H1 (cell line): ENCODE results near the gene NOL9. TPM values are rescaled to one million over a fixed set of nuclear protein-coding genes. Genes with fewer than 3 reads are reported as not detected.

Experiments used
- CTCF ChIA-PET: fragments of 300-600 bp; sonication (Branson Sonifier 250); formaldehyde crosslinking; loops from one replicate; lab custom pipeline; 2021; ENCODE audit not compliant: partially characterized antibody; lab: Charles Lee
- POLR2A ChIA-PET: fragments of 300-600 bp; sonication (Branson Sonifier 250); formaldehyde crosslinking; loops from one replicate; lab custom pipeline; 2021; ENCODE audit warnings: inconsistent platforms; ENCODE audit not compliant: partially characterized antibody; lab: Charles Lee
- DNase-seq, 2 experiments: peaks; one replicate each; pipeline versions ENCODE4 v3.0.0 to v3.0.0-alpha.2; 2010 to 2022; ENCODE audit warnings: low spot score in 2 of 2, low read depth in 1 of 2, mixed read lengths in 1 of 2
- FAIRE-seq: peaks from 2 replicates; lab custom pipeline; 2011; peaks lifted over from hg19 to GRCh38; lab: Jason Lieb, UNC
- H2AFZ ChIP-seq: 2 replicates; pipeline ENCODE4 v1.8.1; 2012; ENCODE audit warnings: low read length, inconsistent platforms
- H2AK5ac ChIP-seq: 2 replicates; pipeline ENCODE4 v1.6.1; 2013; ENCODE audit warnings: low read depth, low read length
- H2BK120ac ChIP-seq: replicated peaks from 2 replicates; pipeline ENCODE3; 2013; ENCODE audit warnings: low read depth, low read length, inconsistent platforms
- H2BK12ac ChIP-seq: 2 replicates; pipeline ENCODE4 v1.6.1; 2013; ENCODE audit warnings: low read depth, low read length
- H2BK15ac ChIP-seq: 2 replicates; pipeline ENCODE4 v1.6.1; 2013; ENCODE audit warnings: low read length
- H2BK20ac ChIP-seq: 2 replicates; pipeline ENCODE4 v1.6.1; 2013; ENCODE audit warnings: low read length
- H2BK5ac ChIP-seq: 2 replicates; pipeline ENCODE4 v1.6.1; 2013; ENCODE audit warnings: low read depth, low read length
- H3K14ac ChIP-seq: 2 replicates; pipeline ENCODE4 v1.6.1; 2013; ENCODE audit warnings: inconsistent platforms; ENCODE audit not compliant: insufficient read length
- H3K18ac ChIP-seq: 2 replicates; pipeline ENCODE4 v1.6.1; 2013; ENCODE audit warnings: low read length; ENCODE audit errors: extremely low read depth
- H3K23ac ChIP-seq: 2 replicates; pipeline ENCODE4 v1.6.1; 2013; ENCODE audit warnings: inconsistent platforms; ENCODE audit not compliant: insufficient read length
- H3K23me2 ChIP-seq: 2 replicates; pipeline ENCODE4 v1.6.1; 2013; ENCODE audit warnings: low read depth, low read length
- H3K27ac ChIP-seq: 2 replicates; pipeline ENCODE4 v1.6.1; 2011; ENCODE audit warnings: low read depth, low read length, inconsistent platforms
- H3K27me3 ChIP-seq, 4 experiments: replicated peaks in 1 of 4; 1 replicate in 1 of 4; 2 replicates in 3 of 4; pipeline versions ENCODE4 v1.6.1 to v1.8.1; 2011 to 2013; ENCODE audit warnings: low read length in 3 of 4, mild to moderate bottlenecking in 3 of 4, inconsistent platforms in 2 of 4, mixed read lengths in 2 of 4, moderate library complexity in 1 of 4; ENCODE audit not compliant: control insufficient read depth in 3 of 4, insufficient read depth in 3 of 4; ENCODE audit errors: extremely low read depth in 1 of 4
- H3K36me3 ChIP-seq, 4 experiments: 2 replicates each; pipeline versions ENCODE4 v1.6.1 to v1.8.1; 2011 to 2013; ENCODE audit warnings: mild to moderate bottlenecking in 4 of 4, low read length in 3 of 4, moderate library complexity in 2 of 4, control low read depth in 1 of 4, inconsistent platforms in 1 of 4; ENCODE audit not compliant: insufficient read depth in 4 of 4, control insufficient read depth in 2 of 4
- H3K4ac ChIP-seq: replicated peaks from 2 replicates; pipeline ENCODE3; 2013; ENCODE audit warnings: low read length, low read depth, mixed read lengths, inconsistent platforms; ENCODE audit not compliant: insufficient read length
- H3K4me1 ChIP-seq, 4 experiments: replicated peaks in 1 of 4; 1 replicate in 1 of 4; 2 replicates in 3 of 4; pipeline versions ENCODE4 v1.6.1 to v1.8.1; 2011 to 2013; ENCODE audit warnings: low read length in 3 of 4, inconsistent platforms in 2 of 4, mixed read lengths in 1 of 4; ENCODE audit not compliant: insufficient read depth in 4 of 4, control insufficient read depth in 3 of 4
- H3K4me2 ChIP-seq, 2 experiments: 2 replicates each; pipeline versions ENCODE4 v1.6.1 to v1.8.1; 2011 to 2013; ENCODE audit warnings: low read depth in 2 of 2, low read length in 2 of 2, control low read depth in 1 of 2, inconsistent platforms in 1 of 2, mild to moderate bottlenecking in 1 of 2; ENCODE audit not compliant: insufficient read depth in 1 of 2
- H3K4me3 ChIP-seq, 4 experiments: fragments of 200-600, 300-600 bp in 1 of 4; sonication (generic), shearing (Covaris generic), sonication (Bioruptor Twin) in 1 of 4; 2 replicates each; pipeline versions ENCODE4 v1.5.1 to v1.8.1; 2011 to 2016; ENCODE audit warnings: low read length in 4 of 4, low read depth in 3 of 4, control low read depth in 2 of 4, inconsistent platforms in 2 of 4, mild to moderate bottlenecking in 2 of 4, mixed read lengths in 1 of 4, moderate library complexity in 1 of 4; ENCODE audit not compliant: insufficient read depth in 2 of 4; ENCODE audit errors: extremely low read depth in 1 of 4
- H3K56ac ChIP-seq: replicated peaks from 2 replicates; pipeline ENCODE3; 2013; ENCODE audit warnings: low read depth, mild to moderate bottlenecking, mixed read lengths, low read length, inconsistent platforms; ENCODE audit not compliant: insufficient read length
- H3K79me1 ChIP-seq: 2 replicates; pipeline ENCODE4 v1.6.1; 2013; ENCODE audit warnings: low read depth, low read length, control low read depth
- H3K79me2 ChIP-seq, 2 experiments: 2 replicates each; pipeline versions ENCODE4 v1.6.1 to v1.8.1; 2012 to 2013; ENCODE audit warnings: low read length in 2 of 2, mild to moderate bottlenecking in 2 of 2, inconsistent platforms in 1 of 2; ENCODE audit not compliant: insufficient read depth in 2 of 2, control insufficient read depth in 1 of 2
- H3K9ac ChIP-seq, 4 experiments: replicated peaks in 1 of 4; 1 replicate in 1 of 4; 2 replicates in 3 of 4; pipeline versions ENCODE4 v1.6.1 to v1.8.1; 2011 to 2013; ENCODE audit warnings: low read depth in 3 of 4, low read length in 3 of 4, control low read depth in 2 of 4, mild to moderate bottlenecking in 2 of 4, moderate library complexity in 2 of 4, inconsistent platforms in 1 of 4; ENCODE audit errors: extremely low read depth in 1 of 4
- H3K9me3 ChIP-seq, 2 experiments: 2 replicates each; pipeline versions ENCODE4 v1.6.1 to v1.8.1; 2012 to 2013; ENCODE audit warnings: mild to moderate bottlenecking in 2 of 2, moderate library complexity in 2 of 2, control low read depth in 1 of 2, inconsistent platforms in 1 of 2, low read depth in 1 of 2, low read length in 1 of 2, mixed read lengths in 1 of 2; ENCODE audit not compliant: insufficient read depth in 2 of 2
- H4K20me1 ChIP-seq, 2 experiments: replicated peaks in 1 of 2; 2 replicates each; pipeline versions ENCODE3 to v1.8.1; 2011 to 2013; ENCODE audit warnings: inconsistent platforms in 2 of 2, low read length in 2 of 2, mild to moderate bottlenecking in 1 of 2; ENCODE audit not compliant: insufficient read depth in 2 of 2, control insufficient read depth in 1 of 2
- H4K5ac ChIP-seq: 2 replicates; pipeline ENCODE4 v1.6.1; 2013; ENCODE audit warnings: low read length, low read depth, mixed read lengths, inconsistent platforms; ENCODE audit not compliant: insufficient read length
- H4K8ac ChIP-seq: 2 replicates; pipeline ENCODE4 v1.8.0; 2013; ENCODE audit warnings: mild to moderate bottlenecking, moderate library complexity, low read length, inconsistent platforms; ENCODE audit not compliant: insufficient read depth; ENCODE audit errors: extremely low read depth
- H4K91ac ChIP-seq: replicated peaks from 2 replicates; pipeline ENCODE3; 2013; ENCODE audit warnings: low read length, mixed read lengths, inconsistent platforms; ENCODE audit not compliant: insufficient read length
- BCL11A ChIP-seq, 2 experiments: IDR thresholded peaks; one replicate each; pipeline ENCODE4 v1.6.1; 2011; ENCODE audit warnings: low read depth in 2 of 2, low read length in 2 of 2, mild to moderate bottlenecking in 2 of 2
- CEBPB ChIP-seq: IDR thresholded peaks from 2 replicates; pipeline ENCODE4 v1.6.1; 2012; ENCODE audit warnings: low read depth, low read length
- KDM1A ChIP-seq: fragments of 200-600, 300-600 bp; sonication (generic); IDR thresholded peaks from 2 replicates; pipeline ENCODE4 v1.7.1; 2016; ENCODE audit warnings: mild to moderate bottlenecking, low read length, borderline replicate concordance
- MAX ChIP-seq: IDR thresholded peaks from 2 replicates; pipeline ENCODE4 v1.6.1; 2012; ENCODE audit warnings: inconsistent platforms
- PHF8 ChIP-seq: fragments of 200-600 bp; sonication (generic); conservative IDR thresholded peaks from 2 replicates; pipeline ENCODE4 v1.7.1; 2012; ENCODE audit warnings: low read depth, mild to moderate bottlenecking, inconsistent platforms, low read length, moderate library complexity
- POU5F1 ChIP-seq: IDR thresholded peaks from 2 replicates; pipeline ENCODE4 v1.6.1; 2011; ENCODE audit warnings: low read depth, mild to moderate bottlenecking, low read length, moderate library complexity
- SUZ12 ChIP-seq: fragments of 200-600 bp; sonication (generic); IDR thresholded peaks from 2 replicates; pipeline ENCODE4 v1.6.1; 2012; ENCODE audit warnings: mild to moderate bottlenecking, inconsistent platforms, low read length, moderate library complexity, mixed read lengths
- TAF7 ChIP-seq: optimal IDR thresholded peaks from 2 replicates; pipeline ENCODE3; 2011; ENCODE audit warnings: low read depth, mild to moderate bottlenecking, inconsistent platforms, low read length, moderate library complexity, borderline replicate concordance
- YY1 ChIP-seq: IDR thresholded peaks from 2 replicates; pipeline ENCODE4 v1.6.1; 2011; ENCODE audit warnings: low read depth, mild to moderate bottlenecking, low read length
- WGBS, 2 experiments: shearing (Covaris generic) in 1 of 2; methylation state at CpG; one replicate each; pipeline versions ENCODE4 v1.1.6 to v1.1.7; 2013 to 2015; ENCODE audit warnings: low lambda C conversion rate in 2 of 2, mixed read lengths in 2 of 2, inconsistent platforms in 1 of 2, low coverage in 1 of 2, missing lambda C conversion rate in 1 of 2; ENCODE audit not compliant: insufficient replicate concordance in 2 of 2, insufficient coverage in 1 of 2, insufficient read length in 1 of 2; ENCODE audit errors: extremely low coverage in 1 of 2, missing lambda C conversion rate in 1 of 2; 5-methylcytosine and 5-hydroxymethylcytosine counted together
- polyA plus RNA-seq, 7 experiments: library from polyadenylated mRNA; depleted of rRNA in 3 of 7; stranded (reverse) in 5 of 7; unstranded in 2 of 7; fragments of >200 nt in 5 of 7; fragments of 200-250 nt in 2 of 7; gene quantifications; 1 replicate in 5 of 7; 2 replicates in 1 of 7; 4 replicates in 1 of 7; pipeline versions ENCODE4 v1.2.1 to v1.2.3, GENCODE V29; 2011 to 2013; ENCODE audit warnings: missing spikeins in 2 of 7, mixed read lengths in 2 of 7
- total RNA-seq: library from RNA; stranded (reverse); fragmentation: NEBNext Ultra II Directional; extraction: Animal tissue kit (Norgen Biotek cat#: 25700); gene quantifications from 2 replicates; pipeline ENCODE4 v1.2.1, GENCODE V29; 2021

Gene NOL9
- total and polyA plus RNA-seq, 2 of the 8 experiments (the other 6 are each of a cell fraction or from before 2014, with no cell fraction given): 17.1 to 38.1 TPM

GRCh38 chr1:6486433-6487011 is 67.8 kb downstream of the NOL9 start:
- H2BK15ac ChIP-seq: 0 out of 2 replicates have a peak overlapping the region, but pooled peaks have one; percentile 61
- POLR2A ChIA-PET: interaction anchor here (0.6 to 1.6 kb wide), 11 partner anchors 10 to 247 kb away, joined by 3 to 4 read pairs (median 3); no protein-coding TSS in a partner anchor
- FAIRE-seq: peak; percentile 42
- TF ChIP-seq POU5F1 (no peak), BCL11A (IDR thresholded peaks at IDR 0.05; ENCODE audit: low read depth in 2 of 2, low read length in 2 of 2) (no peak), CEBPB (no peak), SUZ12 (no peak), KDM1A (no peak), MAX (peak; percentile 72), YY1 (peak; percentile 73; the same call in 1 of the 2 replicates), PHF8 (no peak), TAF7 (no peak)

More at GRCh38 chr1:6486433-6487011, 67.8 kb downstream of the NOL9 start:
- Histone ChIP-seq H4K20me1 (peaks cover 2 to 5% of the 10 kb centered on the region in 2 experiments), H3K4ac (no peak overlapping the region), H3K9me3 (no peaks in the 10 kb centered on the region), H3K18ac (peak overlapping the region; percentile 93), H3K23ac (no peak overlapping the region), H3K79me1 (peaks cover 2% of the 10 kb centered on the region; the same call in 1 of the 2 replicates), H4K5ac (no peak overlapping the region), H3K4me3 (peak overlapping the region in 3 of 4 experiments; percentile 16 to 73 (median 34); a peak in 6 of 8 replicates), H3K36me3 (no peaks in the 10 kb centered on the region; a peak in 1 of 8 replicates), H2BK120ac (peak overlapping the region; percentile 22), H2BK20ac (no peak overlapping the region), H3K9ac (no peak overlapping the region), H3K23me2 (peaks cover 13% of the 10 kb centered on the region; the same call in 1 of the 2 replicates), H2AFZ (0 out of 2 replicates have a peak overlapping the region, but pooled peaks have one; percentile 24), H3K14ac (no peak overlapping the region), H4K91ac (peak overlapping the region; percentile 73), H3K79me2 (no peaks in the 10 kb centered on the region), H2AK5ac (no peak overlapping the region), H2BK5ac (no peak overlapping the region; the same call in 1 of the 2 replicates), H3K27me3 (peaks cover 0 to 2% (median 0%) of the 10 kb centered on the region in 4 experiments; a peak in 3 of 7 replicates), H3K4me1 (peaks cover 0 to 24% (median 15%) of the 10 kb centered on the region in 4 experiments; a peak in 6 of 7 replicates), H2BK12ac (no peak overlapping the region), H3K4me2 (peak overlapping the region; percentile 42 to 74), H3K27ac (no peak overlapping the region), H4K8ac (peak overlapping the region; percentile 29; the same call in 1 of the 2 replicates), H3K56ac (no peak overlapping the region)
- CTCF ChIA-PET: interaction anchor here (0.6 to 12.0 kb wide), 33 partner anchors 8 to 398 kb away, joined by 3 to 168 read pairs (median 5); partner anchors contain the start of gene TNFRSF25
- 8% methylated on average over 15 of the region's 15 CpGs; no CpG with 5 or more reads in 1 of the 2 experiments for WGBS, 2 experiments
- peak; percentile 79 to 97 for DNase-seq
